Camera-type eye (tissue), 1 donor: ENCODE data around the gene KRT13. TPM values are rescaled to one million over a fixed set of nuclear protein-coding genes. Genes with fewer than 3 reads are reported as not detected.

Experiments used
- total RNA-seq: library from RNA; depleted of rRNA; stranded (reverse); fragments of >200 nt; gene quantifications from one replicate; pipeline ENCODE4 v1.2.3, GENCODE V29; 2014

KRT13 gene
- 200 TPM for total RNA-seq

DNA sequence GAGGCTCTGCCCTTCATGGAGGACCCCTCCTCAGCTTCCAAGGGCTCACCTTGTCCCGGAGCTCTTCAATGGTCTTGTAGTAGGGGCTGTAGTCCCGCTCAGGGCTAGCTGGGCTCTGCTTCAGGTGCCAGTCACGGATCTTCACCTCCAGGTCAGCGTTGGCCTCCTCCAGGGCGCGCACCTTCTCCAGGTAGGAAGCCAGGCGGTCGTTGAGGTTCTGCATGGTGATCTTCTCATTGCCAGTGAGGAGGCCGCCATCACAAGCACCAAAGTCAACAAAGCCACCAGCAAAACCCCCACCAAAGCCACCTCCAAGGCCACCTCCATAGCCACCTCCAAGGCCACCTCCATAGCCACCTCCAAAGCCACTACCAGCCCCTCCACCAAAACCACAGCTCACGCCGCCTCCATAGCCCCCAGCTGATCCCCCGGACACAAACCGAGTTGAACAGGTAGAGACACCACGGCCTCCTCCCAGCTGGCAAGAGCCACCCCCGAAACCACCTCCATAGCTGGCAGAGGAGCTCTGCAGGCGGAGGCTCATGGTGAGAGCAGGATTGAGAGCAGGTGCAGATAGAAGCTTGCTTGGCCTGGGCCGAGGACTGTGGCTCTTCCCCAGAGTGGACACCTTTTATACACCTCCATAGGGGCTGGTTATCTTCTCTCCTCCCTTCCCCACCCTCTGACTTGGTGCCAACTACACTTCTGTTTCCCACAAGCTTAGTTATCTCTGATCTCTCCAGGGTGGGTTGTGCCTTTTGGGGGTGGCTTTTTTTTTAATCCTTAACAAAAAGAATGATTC is at the start of gene KRT13:
Gene KRT13 (minus strand): TSS at position 606 of the 802 bp plus-strand sequence. CDS start 62 bp downstream, at position 544.

DNA sequence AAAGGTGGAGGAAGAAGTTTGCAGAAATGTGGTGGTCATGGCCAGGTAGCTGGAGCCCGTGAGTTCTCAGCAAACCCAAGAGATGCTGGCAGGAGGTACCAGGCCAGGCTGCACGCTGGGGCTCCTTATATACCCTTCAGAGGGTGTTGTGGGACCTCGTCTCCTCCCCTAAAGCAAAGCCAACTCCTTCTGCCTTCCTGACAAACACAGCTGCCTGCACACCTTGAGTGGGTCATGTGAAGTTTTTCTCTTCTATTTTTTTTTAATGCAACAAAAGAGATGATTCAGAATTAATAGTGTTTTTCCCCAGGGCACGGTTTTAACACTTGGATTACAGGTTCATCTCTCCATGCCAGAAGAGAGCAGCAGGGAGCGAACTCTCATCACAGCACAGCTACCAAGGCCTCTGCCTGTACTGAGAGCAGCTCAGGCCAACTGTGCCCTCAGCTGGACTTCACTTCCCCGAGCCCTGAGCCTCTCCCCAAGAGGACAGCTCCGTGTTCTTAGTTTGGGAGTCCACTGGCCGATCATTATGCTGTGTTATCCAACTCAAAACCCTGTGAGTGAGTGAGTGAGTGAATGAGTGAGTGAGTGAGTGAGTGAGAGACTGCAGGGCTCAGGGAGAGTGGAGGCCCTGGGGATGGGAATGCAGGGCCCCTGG is 13.5 kb upstream of the KRT13 start, which contains the start of gene KRT15:
Gene KRT15 (minus strand): TSS at position 102 of the 661 bp plus-strand sequence. CDS start 63 bp downstream, at position 39.

DNA sequence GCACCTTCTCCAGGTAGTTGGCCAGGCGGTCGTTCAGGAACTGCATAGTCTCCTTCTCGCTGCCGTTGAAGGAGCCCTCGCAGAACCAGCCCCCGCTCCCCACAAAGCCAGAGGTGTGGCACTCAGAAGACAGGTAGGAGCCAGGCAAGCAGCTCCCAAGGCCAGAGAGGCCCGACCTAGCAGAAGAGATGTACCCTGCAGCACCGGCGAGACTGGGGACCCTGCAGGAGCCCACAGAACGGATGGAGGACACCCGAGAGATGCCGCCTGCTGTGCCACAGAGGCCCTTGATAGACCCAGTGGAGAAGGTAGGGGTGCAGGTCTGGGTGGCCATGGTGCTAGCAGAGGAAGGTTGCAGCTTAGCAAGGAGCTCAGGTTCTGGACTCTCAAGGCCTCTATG is 15.9 kb downstream of the KRT13 start, which contains the start of gene KRT36:
Gene KRT36 (minus strand): TSS at position 380 of the 400 bp plus-strand sequence. CDS start 46 bp downstream, at position 334.

DNA sequence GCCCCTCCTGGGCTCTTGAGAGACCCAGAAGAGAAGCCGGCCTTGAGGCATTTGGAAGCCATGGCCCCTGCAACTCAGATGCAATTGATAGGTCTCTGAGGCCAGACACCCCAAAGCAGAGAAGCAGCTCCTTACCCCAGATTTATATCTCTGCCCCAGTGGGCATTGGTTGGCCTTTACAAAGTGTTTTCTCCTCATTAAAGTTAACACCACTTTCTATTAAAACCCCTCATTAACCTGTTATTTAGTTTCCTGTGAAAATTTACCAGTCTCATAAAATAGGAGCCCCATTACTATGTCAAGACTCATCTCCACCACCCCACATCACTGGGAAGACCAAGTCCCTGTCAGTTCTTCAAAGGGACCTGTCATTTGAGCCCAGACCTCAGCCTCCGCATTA is 24.4 kb downstream of the KRT13 start, which contains the start of gene KRT35:
Gene KRT35 (minus strand): TSS at position 116 of the 400 bp plus-strand sequence. CDS start 54 bp downstream, at position 62.

DNA sequence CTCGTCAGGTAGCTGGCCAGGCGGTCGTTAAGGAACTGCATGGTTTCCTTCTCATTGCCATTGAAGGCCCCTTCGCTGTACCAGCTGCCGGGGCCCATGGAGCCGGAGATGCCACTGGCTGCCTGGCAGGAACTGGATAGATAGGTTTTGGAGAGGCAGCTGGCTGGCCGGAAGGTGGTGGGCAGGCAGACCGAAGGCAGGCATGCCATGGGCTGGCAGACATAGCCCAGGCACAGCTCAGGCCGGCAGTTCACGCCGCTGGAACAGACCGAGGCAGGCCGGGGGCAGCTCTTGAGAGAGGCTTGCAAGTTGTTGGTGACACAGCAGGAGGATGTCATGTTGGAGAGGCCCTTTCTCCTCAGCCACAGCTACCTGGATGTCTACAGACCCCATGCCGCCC is 38.4 kb downstream of the KRT13 start, which contains the start of gene KRT32:
Gene KRT32 (minus strand): TSS at position 399 of the 400 bp plus-strand sequence. CDS start 61 bp downstream, at position 338.

Other genes with a start within 250 kb of the KRT13 start
- not detected for gene KRTAP9-6, start 240.2 kb downstream of the KRT13 start, total RNA-seq
- not detected for gene KRTAP9-7, start 229.9 kb downstream of the KRT13 start, total RNA-seq
- not detected for gene KRTAP29-1, start 202.8 kb downstream of the KRT13 start, total RNA-seq
- not detected for gene KRTAP16-1, start 196.3 kb downstream of the KRT13 start, total RNA-seq
- not detected for gene KRTAP17-1, start 189.9 kb downstream of the KRT13 start, total RNA-seq
- gene KRT33A, start 154.8 kb downstream of the KRT13 start, total RNA-seq, result not detected
- not detected for gene KRT33B, start 135.8 kb downstream of the KRT13 start, total RNA-seq
- not detected for gene KRT34, start 123.3 kb downstream of the KRT13 start, total RNA-seq
- gene KRT31, start 108.0 kb downstream of the KRT13 start, total RNA-seq, result not detected
- gene KRT37, start 81.0 kb downstream of the KRT13 start, total RNA-seq, result not detected
- gene KRT38, start 64.6 kb downstream of the KRT13 start, total RNA-seq, result not detected
- gene KRT32, start 38.2 kb downstream of the KRT13 start, total RNA-seq, result not detected
- gene KRT35, start 24.5 kb downstream of the KRT13 start, total RNA-seq, result not detected
- gene KRT36, start 15.7 kb downstream of the KRT13 start, total RNA-seq, result not detected
- 80.3 TPM for gene KRT15, start 13.3 kb upstream of the KRT13 start, total RNA-seq
- gene KRT19, start 22.7 kb upstream of the KRT13 start, total RNA-seq, result 131 TPM
- gene KRT9, start 66.4 kb upstream of the KRT13 start, total RNA-seq, result not detected
- gene KRT14, start 81.3 kb upstream of the KRT13 start, total RNA-seq, result 51.0 TPM
- 0.66 TPM for gene KRT16, start 107.2 kb upstream of the KRT13 start, total RNA-seq
- gene KRT17, start 119.0 kb upstream of the KRT13 start, total RNA-seq, result 39.9 TPM
- 247 TPM for gene EIF1, start 183.3 kb upstream of the KRT13 start, total RNA-seq
- gene GAST, start 206.7 kb upstream of the KRT13 start, total RNA-seq, result not detected
- 0.38 TPM for gene HAP1, start 229.0 kb upstream of the KRT13 start, total RNA-seq